Neural cell (in vitro differentiated cells): ENCODE measurements around the gene ZXDA.
"Not testable (repeated sequence)": the region's sequence is repeated elsewhere in the genome, so short reads cannot be mapped to it uniquely, and the experiment has no call there.

Experiments used
- POLR2AphosphoS5 ChIP-seq: IDR thresholded peaks from 2 replicates; pipeline ENCODE4 v1.6.1; 2012
- TF ChIP-seq, protein P1 (sequence below): fragments of 450-650 bp; IDR thresholded peaks from 2 replicates; pipeline ENCODE4 v1.5.1; 2014; ENCODE audit warnings: antibody characterized with exemption, mild to moderate bottlenecking, moderate library complexity; ENCODE audit not compliant: poor library complexity, severe bottlenecking
- TF ChIP-seq, protein P2 (sequence below): IDR thresholded peaks from 2 replicates; pipeline ENCODE4 v1.6.1; 2012; ENCODE audit warnings: borderline replicate concordance

DNA sequence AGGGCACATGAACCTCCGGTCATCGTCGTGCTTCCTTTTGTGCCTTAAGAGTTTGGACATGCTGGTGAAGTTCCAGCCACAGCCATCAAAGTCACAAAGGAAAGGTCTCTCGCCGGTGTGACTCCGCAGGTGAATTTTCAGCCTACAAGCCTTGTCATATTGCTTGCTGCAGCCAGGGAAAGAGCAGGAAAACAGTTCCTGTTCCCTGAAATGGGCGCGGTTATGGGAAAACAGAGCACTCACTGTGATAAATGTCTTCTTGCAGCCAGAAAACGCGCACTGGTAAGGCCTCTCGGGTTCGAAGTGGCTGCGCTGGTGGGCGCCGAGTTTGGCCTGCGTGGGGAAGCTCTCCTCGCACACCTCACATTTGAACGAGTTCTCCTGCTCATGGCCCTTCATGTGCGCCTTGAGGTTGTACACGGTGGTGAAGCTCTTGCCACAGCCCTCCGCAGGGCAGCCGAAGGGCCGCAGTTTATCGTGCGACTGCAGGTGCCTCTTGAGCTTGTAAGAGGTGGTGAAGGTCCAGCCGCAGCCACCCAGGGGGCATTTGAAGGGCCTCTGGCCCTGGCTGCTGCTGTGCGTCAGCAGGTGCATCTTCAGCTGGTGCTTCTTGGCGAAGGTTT is 1.2 kb downstream of the ZXDA start:
- TF ChIP-seq, protein P1, sequence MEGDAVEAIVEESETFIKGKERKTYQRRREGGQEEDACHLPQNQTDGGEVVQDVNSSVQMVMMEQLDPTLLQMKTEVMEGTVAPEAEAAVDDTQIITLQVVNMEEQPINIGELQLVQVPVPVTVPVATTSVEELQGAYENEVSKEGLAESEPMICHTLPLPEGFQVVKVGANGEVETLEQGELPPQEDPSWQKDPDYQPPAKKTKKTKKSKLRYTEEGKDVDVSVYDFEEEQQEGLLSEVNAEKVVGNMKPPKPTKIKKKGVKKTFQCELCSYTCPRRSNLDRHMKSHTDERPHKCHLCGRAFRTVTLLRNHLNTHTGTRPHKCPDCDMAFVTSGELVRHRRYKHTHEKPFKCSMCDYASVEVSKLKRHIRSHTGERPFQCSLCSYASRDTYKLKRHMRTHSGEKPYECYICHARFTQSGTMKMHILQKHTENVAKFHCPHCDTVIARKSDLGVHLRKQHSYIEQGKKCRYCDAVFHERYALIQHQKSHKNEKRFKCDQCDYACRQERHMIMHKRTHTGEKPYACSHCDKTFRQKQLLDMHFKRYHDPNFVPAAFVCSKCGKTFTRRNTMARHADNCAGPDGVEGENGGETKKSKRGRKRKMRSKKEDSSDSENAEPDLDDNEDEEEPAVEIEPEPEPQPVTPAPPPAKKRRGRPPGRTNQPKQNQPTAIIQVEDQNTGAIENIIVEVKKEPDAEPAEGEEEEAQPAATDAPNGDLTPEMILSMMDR = not testable (repeated sequence)
- TF ChIP-seq POLR2AphosphoS5 = not testable (repeated sequence)
- TF ChIP-seq, protein P2, sequence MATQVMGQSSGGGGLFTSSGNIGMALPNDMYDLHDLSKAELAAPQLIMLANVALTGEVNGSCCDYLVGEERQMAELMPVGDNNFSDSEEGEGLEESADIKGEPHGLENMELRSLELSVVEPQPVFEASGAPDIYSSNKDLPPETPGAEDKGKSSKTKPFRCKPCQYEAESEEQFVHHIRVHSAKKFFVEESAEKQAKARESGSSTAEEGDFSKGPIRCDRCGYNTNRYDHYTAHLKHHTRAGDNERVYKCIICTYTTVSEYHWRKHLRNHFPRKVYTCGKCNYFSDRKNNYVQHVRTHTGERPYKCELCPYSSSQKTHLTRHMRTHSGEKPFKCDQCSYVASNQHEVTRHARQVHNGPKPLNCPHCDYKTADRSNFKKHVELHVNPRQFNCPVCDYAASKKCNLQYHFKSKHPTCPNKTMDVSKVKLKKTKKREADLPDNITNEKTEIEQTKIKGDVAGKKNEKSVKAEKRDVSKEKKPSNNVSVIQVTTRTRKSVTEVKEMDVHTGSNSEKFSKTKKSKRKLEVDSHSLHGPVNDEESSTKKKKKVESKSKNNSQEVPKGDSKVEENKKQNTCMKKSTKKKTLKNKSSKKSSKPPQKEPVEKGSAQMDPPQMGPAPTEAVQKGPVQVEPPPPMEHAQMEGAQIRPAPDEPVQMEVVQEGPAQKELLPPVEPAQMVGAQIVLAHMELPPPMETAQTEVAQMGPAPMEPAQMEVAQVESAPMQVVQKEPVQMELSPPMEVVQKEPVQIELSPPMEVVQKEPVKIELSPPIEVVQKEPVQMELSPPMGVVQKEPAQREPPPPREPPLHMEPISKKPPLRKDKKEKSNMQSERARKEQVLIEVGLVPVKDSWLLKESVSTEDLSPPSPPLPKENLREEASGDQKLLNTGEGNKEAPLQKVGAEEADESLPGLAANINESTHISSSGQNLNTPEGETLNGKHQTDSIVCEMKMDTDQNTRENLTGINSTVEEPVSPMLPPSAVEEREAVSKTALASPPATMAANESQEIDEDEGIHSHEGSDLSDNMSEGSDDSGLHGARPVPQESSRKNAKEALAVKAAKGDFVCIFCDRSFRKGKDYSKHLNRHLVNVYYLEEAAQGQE = not testable (repeated sequence)
